Measurements from ENCODE around the gene SCAF8. TPM values are rescaled to one million over a fixed set of nuclear protein-coding genes. Genes with fewer than 3 reads are reported as not detected.
A peak's percentile ranks its signal among the peaks of the same experiment; 100 is the strongest.
"Not testable (repeated sequence)": the region's sequence is repeated elsewhere in the genome, so short reads cannot be mapped to it uniquely, and the experiment has no call there.

SCAF8 gene
- polyA plus RNA-seq, 2 donors, result 9.1 to 10.2 TPM

DNA sequence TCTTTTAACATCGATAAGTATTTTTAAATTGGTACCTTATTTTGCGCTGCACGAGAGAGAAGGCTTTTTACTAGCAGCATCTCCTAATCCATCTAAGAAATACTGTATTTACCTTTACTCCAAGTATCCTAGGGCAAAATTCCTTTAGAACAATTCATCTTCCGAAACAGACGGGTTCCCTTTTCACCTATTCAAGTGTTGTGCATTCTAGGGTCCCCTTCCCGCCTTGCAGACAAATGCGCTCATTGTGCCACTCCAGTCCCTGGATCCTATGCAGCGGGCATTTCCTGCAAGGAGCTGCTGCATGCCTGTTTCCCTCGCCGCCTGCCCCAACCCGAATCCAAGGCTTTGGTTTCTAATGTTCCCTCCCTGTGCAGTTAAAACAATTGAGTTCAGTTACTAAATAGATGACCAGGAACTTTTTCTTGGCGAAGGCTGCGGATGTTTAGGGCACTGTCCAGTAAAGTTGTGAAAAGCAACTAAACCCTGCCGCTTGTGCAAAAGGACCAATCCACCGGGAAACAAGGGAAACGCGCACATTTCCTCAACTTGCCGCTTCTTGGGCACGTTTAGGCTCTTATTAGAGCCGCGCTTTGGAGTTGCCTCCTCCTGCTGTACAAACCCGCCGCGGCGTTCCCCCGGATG, 556 bp upstream of the SCAF8 start:
- Histone ChIP-seq H3K9me3 (ENCODE audit: control insufficient read depth in 2 of 2, insufficient read depth in 1 of 2, low read depth in 1 of 2, low read length in 1 of 2) (peaks cover 0 to 2% of the 10 kb centered on the region in 2 donors), H3K4me1 (ENCODE audit: control insufficient read depth in 2 of 2, insufficient read depth in 2 of 2, low read length in 1 of 2) (peaks cover 3% of the 10 kb centered on the region in 2 donors), H3K36me3 (ENCODE audit: control insufficient read depth in 2 of 2, insufficient read depth in 2 of 2, low read length in 1 of 2) (peaks cover 0 to 3% of the 10 kb centered on the region in 2 donors), H3K4me3 (ENCODE audit: low read depth in 1 of 2, low read length in 2 of 2) (peak overlapping the region; percentile 80 to 92), H3K27me3 (ENCODE audit: control insufficient read depth in 1 of 2, insufficient read depth in 2 of 2, low read length in 2 of 2) (no peaks in the 10 kb centered on the region), H3K27ac (ENCODE audit: low read depth in 2 of 2, low read length in 1 of 2) (peak overlapping the region; percentile 100)
- WGBS, 2 donors, result 7 to 8% methylated on average over 26 of the region's 26 CpGs

DNA sequence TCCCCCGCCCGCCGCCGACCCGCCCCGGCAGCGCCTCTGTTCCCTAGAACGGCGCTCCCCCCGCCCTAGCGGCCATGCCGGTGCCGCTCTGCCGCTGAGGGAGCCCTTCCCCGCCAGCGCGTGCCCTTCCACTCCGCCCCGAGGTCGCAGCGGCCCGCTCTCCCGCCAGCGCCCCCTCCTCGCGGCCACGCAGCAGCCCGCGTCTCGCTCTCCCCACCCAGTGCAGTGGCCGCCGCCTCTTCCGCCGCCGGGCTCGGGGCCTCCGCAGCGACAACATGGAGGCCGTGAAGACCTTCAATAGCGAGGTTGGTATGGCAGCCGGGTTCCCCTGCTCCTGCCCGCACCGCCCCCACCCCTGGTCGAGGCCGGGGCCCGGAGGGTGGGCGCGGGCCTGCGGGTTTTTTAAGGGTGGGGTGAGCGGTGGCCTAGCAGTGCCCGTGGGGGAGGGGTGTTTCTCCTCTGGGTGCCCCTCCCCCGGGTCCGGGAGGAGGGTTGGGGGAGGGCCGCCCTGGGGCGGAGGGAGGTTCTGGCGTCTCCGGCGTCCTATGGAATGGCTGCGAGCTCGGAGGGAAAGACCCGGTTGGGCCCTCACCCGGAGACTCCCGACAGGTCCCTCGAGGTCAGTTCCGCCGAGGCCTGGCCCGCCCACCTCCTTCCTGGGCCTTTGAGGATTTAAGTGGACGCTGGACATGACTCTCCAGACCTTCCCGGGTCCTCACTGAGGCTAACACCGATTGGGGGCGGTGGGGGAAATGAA, 588 bp downstream of the SCAF8 start:
- H3K9me3 ChIP-seq (ENCODE audit: control insufficient read depth in 2 of 2, insufficient read depth in 1 of 2, low read depth in 1 of 2, low read length in 1 of 2), result peaks cover 0 to 2% of the 10 kb centered on the region in 2 donors
- WGBS, 2 donors, result 1% methylated on average over 44 to 71 of the region's 71 CpGs
- H3K4me1 ChIP-seq (ENCODE audit: control insufficient read depth in 2 of 2, insufficient read depth in 2 of 2, low read length in 1 of 2), result peaks cover 3 to 4% of the 10 kb centered on the region in 2 donors
- H3K27ac ChIP-seq (ENCODE audit: low read depth in 2 of 2, low read length in 1 of 2), result peak overlapping the region; percentile 100
- H3K36me3 ChIP-seq (ENCODE audit: control insufficient read depth in 2 of 2, insufficient read depth in 2 of 2, low read length in 1 of 2), result peaks cover 0 to 5% of the 10 kb centered on the region in 2 donors
- no peaks in the 10 kb centered on the region for H3K27me3 ChIP-seq (ENCODE audit: control insufficient read depth in 1 of 2, insufficient read depth in 2 of 2, low read length in 2 of 2)
- peak overlapping the region; percentile 80 to 92 for H3K4me3 ChIP-seq (ENCODE audit: low read depth in 1 of 2, low read length in 2 of 2)

DNA sequence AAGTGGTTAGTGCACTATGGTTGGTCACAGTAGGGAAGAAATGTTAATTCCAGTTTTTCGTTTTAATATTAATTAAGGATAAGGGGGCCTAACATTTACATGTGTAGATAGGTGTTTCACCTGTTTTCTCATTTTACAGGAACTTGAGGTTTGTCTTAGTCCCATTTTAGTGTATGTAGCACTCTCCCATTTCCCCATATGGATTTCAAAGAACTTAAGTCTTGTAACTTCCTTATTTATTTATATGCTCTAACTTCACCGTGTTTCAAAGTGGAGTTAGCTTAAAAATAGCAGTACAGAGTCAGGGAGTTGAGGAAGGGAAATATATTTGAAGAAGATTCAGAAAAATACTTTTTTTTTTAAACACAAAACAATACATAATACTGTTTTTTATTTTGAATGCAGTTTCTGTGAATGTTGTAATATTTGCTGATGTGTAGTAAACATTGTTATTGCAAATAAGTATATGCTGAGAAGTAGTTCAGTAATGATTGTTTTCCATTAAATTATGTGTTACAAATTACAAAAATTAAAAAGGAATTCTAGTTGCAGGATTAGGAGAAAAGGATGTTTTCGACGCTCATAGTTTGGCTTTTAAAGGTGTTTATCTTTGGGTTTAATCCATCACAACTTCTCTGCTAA, 3.5 kb downstream of the SCAF8 start:
- Histone ChIP-seq H3K27ac (ENCODE audit: low read depth in 2 of 2, low read length in 1 of 2) (no peak overlapping the region), H3K9me3 (ENCODE audit: control insufficient read depth in 2 of 2, insufficient read depth in 1 of 2, low read depth in 1 of 2, low read length in 1 of 2) (peaks cover 0 to 2% of the 10 kb centered on the region in 2 donors), H3K4me1 (ENCODE audit: control insufficient read depth in 2 of 2, insufficient read depth in 2 of 2, low read length in 1 of 2) (peaks cover 3 to 4% of the 10 kb centered on the region in 2 donors), H3K36me3 (ENCODE audit: control insufficient read depth in 2 of 2, insufficient read depth in 2 of 2, low read length in 1 of 2) (peaks cover 0 to 5% of the 10 kb centered on the region in 2 donors), H3K4me3 (ENCODE audit: low read depth in 1 of 2, low read length in 2 of 2) (no peak overlapping the region), H3K27me3 (ENCODE audit: control insufficient read depth in 1 of 2, insufficient read depth in 2 of 2, low read length in 2 of 2) (no peaks in the 10 kb centered on the region)
- 61 to 65% methylated on average over 4 of the region's 4 CpGs for WGBS, 2 donors

DNA sequence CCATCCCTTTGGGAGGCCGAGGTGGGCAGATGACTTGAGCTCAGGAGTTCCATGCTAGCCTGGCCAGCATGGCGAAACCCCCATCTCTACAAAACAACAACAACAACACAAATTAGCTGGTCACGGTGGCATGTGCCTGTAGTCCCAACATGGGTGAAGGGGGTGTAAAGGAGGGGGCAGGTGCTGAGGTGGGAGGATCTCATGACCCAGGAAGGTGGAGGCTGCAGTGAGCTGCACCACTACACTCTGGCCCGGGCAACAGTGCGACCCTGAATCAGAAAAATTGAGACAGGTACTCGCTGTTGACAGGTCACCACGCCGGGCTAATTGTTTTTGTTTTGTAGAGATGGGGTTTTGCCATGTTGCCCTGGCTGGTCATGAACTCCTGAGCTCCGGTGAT, 4.2 kb downstream of the SCAF8 start:
- Histone ChIP-seq H3K27me3 (ENCODE audit: control insufficient read depth in 1 of 2, insufficient read depth in 2 of 2, low read length in 2 of 2) (no peaks in the 10 kb centered on the region), H3K9me3 (ENCODE audit: control insufficient read depth in 2 of 2, insufficient read depth in 1 of 2, low read depth in 1 of 2, low read length in 1 of 2) (peaks cover 0 to 2% of the 10 kb centered on the region in 2 donors), H3K27ac (ENCODE audit: low read depth in 2 of 2, low read length in 1 of 2) (no peak overlapping the region), H3K36me3 (ENCODE audit: control insufficient read depth in 2 of 2, insufficient read depth in 2 of 2, low read length in 1 of 2) (peaks cover 0 to 5% of the 10 kb centered on the region in 2 donors), H3K4me3 (ENCODE audit: low read depth in 1 of 2, low read length in 2 of 2) (no peak overlapping the region), H3K4me1 (ENCODE audit: control insufficient read depth in 2 of 2, insufficient read depth in 2 of 2, low read length in 1 of 2) (peaks cover 3 to 4% of the 10 kb centered on the region in 2 donors)
- WGBS, 2 donors, result 83 to 92% methylated on average over 9 of the region's 9 CpGs

DNA sequence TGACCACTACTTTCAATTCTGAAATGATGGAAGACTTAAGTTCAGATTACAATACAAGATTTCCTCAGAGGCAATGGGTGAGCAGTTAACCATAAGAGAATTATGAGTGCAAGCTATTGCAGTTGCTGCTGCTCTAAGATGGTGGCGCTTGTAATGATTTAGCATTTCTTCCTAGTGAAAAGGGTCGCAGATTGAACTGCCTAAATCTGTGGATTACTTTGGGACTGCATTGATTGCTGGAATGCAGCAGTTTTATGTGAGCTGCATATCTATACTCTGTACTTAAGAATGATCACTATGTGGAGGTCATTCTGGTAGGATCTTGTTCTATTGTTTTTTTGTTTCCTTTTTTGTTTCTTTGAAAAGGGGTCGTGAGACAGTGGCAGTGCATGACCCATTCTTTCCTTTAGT, 5.3 kb downstream of the SCAF8 start:
- Histone ChIP-seq H3K4me1 (ENCODE audit: control insufficient read depth in 2 of 2, insufficient read depth in 2 of 2, low read length in 1 of 2) (peaks cover 3 to 4% of the 10 kb centered on the region in 2 donors), H3K36me3 (ENCODE audit: control insufficient read depth in 2 of 2, insufficient read depth in 2 of 2, low read length in 1 of 2) (peaks cover 0 to 5% of the 10 kb centered on the region in 2 donors), H3K9me3 (ENCODE audit: control insufficient read depth in 2 of 2, insufficient read depth in 1 of 2, low read depth in 1 of 2, low read length in 1 of 2) (peaks cover 0 to 2% of the 10 kb centered on the region in 2 donors), H3K27ac (ENCODE audit: low read depth in 2 of 2, low read length in 1 of 2) (no peak overlapping the region), H3K4me3 (ENCODE audit: low read depth in 1 of 2, low read length in 2 of 2) (no peak overlapping the region), H3K27me3 (ENCODE audit: control insufficient read depth in 1 of 2, insufficient read depth in 2 of 2, low read length in 2 of 2) (no peaks in the 10 kb centered on the region)
- WGBS, 2 donors, result 61 to 62% methylated on average over 3 of the region's 3 CpGs

DNA sequence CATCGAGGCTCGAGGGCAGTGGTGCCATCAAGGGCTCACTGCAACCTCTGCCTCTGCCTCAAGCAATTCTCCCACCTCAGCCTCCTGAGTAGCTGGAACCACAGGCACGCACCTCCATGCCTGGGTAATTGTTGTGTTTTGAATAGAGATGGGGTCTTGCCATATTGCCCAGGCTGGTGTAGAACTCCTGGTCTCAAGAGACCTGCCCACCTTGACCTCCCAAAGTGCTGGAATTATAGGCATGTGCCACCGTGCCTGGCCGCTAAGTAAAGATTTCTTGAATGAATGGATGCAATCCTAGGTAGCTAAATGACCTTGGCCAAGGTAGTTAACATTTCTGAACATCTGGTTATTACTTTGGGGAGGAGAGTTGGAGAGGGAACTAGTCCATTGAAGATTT, 7.4 kb downstream of the SCAF8 start:
- WGBS, 2 donors, result 94% methylated on average over 5 of the region's 5 CpGs
- Histone ChIP-seq H3K36me3 (ENCODE audit: control insufficient read depth in 2 of 2, insufficient read depth in 2 of 2, low read length in 1 of 2) (peaks cover 0 to 5% of the 10 kb centered on the region in 2 donors), H3K9me3 (ENCODE audit: control insufficient read depth in 2 of 2, insufficient read depth in 1 of 2, low read depth in 1 of 2, low read length in 1 of 2) (peaks cover 0 to 2% of the 10 kb centered on the region in 2 donors), H3K4me1 (ENCODE audit: control insufficient read depth in 2 of 2, insufficient read depth in 2 of 2, low read length in 1 of 2) (peaks cover 3 to 4% of the 10 kb centered on the region in 2 donors), H3K27ac (ENCODE audit: low read depth in 2 of 2, low read length in 1 of 2) (no peak overlapping the region), H3K27me3 (ENCODE audit: control insufficient read depth in 1 of 2, insufficient read depth in 2 of 2, low read length in 2 of 2) (no peaks in the 10 kb centered on the region), H3K4me3 (ENCODE audit: low read depth in 1 of 2, low read length in 2 of 2) (no peak overlapping the region)

DNA sequence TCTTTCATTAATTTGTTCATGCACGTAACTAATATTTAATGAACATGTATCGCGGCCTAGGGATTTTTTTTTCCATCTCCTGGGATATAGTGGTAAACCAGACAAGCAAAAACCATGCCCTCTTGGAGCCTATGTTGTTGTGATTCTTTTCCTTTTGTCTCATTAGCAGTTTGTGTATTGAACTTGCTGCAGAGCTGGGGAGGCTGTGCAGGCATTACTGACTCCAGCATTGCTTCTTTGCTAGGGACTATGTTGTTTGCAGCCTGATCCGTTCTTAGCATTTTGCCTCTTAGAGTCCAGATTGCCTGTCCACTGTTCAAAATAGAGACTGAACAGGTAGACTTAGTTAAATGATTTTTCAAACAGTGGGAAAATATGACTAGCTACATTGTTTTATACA, 9.7 kb downstream of the SCAF8 start:
- Histone ChIP-seq H3K27me3 (ENCODE audit: control insufficient read depth in 1 of 2, insufficient read depth in 2 of 2, low read length in 2 of 2) (no peaks in the 10 kb centered on the region), H3K4me1 (ENCODE audit: control insufficient read depth in 2 of 2, insufficient read depth in 2 of 2, low read length in 1 of 2) (no peaks in the 10 kb centered on the region), H3K36me3 (ENCODE audit: control insufficient read depth in 2 of 2, insufficient read depth in 2 of 2, low read length in 1 of 2) (peaks cover 0 to 1% of the 10 kb centered on the region in 2 donors), H3K4me3 (ENCODE audit: low read depth in 1 of 2, low read length in 2 of 2) (no peak overlapping the region), H3K27ac (ENCODE audit: low read depth in 2 of 2, low read length in 1 of 2) (no peak overlapping the region), H3K9me3 (ENCODE audit: control insufficient read depth in 2 of 2, insufficient read depth in 1 of 2, low read depth in 1 of 2, low read length in 1 of 2) (no peaks in the 10 kb centered on the region)
- 81% methylated on average over 4 of the region's 4 CpGs for WGBS, 2 donors

DNA sequence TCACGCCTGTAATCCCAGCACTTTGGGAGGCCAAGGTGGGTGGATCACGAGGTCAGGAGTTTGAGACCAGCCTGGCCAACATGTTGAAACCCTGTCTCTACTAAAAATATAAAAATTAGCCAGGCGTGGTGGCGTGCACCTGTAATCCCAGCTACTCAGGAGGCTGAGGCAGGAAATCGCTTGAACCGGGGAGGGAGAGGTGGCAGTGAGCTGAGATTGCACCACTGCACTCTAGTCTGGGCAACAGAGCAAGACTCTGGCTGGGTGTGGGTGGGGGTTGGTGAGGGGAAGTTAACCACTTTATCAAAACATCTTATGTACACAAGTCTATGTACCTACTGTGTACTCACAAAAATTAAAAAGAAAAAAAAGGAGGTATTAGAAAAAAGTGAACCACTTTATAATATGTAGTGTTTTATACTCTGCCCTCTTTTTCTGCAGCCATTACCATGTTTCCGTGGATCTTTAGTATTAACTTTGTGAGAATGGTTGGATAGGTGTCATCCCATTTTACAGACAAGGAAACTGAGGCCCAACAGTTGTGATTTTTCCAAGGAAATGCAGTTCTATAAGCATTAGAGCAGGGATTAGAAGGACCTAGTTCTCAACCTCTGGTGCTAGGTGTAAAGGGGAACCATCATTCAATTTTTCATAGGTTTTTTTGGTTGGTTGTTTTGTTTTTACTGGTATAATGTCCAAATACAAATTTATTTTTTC, 11.0 kb downstream of the SCAF8 start:
- H3K36me3 ChIP-seq (ENCODE audit: control insufficient read depth in 2 of 2, insufficient read depth in 2 of 2, low read length in 1 of 2); H3K4me1 ChIP-seq (ENCODE audit: control insufficient read depth in 2 of 2, insufficient read depth in 2 of 2, low read length in 1 of 2); H3K27ac ChIP-seq (ENCODE audit: low read depth in 2 of 2, low read length in 1 of 2); H3K4me3 ChIP-seq (ENCODE audit: low read depth in 1 of 2, low read length in 2 of 2); H3K27me3 ChIP-seq (ENCODE audit: control insufficient read depth in 1 of 2, insufficient read depth in 2 of 2, low read length in 2 of 2); H3K9me3 ChIP-seq (ENCODE audit: control insufficient read depth in 2 of 2, insufficient read depth in 1 of 2, low read depth in 1 of 2, low read length in 1 of 2): not testable (repeated sequence)
- WGBS, 2 donors, result 91 to 95% methylated on average over 7 of the region's 7 CpGs

DNA sequence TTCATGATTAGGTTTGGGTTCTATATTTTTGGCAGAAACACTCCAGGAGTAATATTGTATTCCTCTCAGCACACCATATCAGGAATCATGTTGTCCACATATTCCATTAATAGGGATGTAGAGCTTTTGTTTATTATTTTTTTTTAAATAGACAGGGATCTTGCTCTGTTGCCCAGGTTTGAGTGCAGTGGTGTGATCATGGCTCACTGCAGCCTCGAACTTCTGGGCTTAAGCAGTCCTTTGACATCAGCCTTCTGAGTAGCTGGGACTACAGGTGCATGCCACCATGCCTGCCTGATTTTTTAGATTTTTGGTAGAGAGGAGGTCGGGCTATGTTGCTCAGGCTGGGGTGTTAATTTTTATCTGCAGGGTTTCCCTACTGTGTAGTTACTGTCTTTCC, 12.0 kb downstream of the SCAF8 start:
- no peak overlapping the region for H3K27ac ChIP-seq (ENCODE audit: low read depth in 2 of 2, low read length in 1 of 2)
- no peak overlapping the region for H3K4me3 ChIP-seq (ENCODE audit: low read depth in 1 of 2, low read length in 2 of 2)
- no peaks in the 10 kb centered on the region for H3K9me3 ChIP-seq (ENCODE audit: control insufficient read depth in 2 of 2, insufficient read depth in 1 of 2, low read depth in 1 of 2, low read length in 1 of 2)
- no peaks in the 10 kb centered on the region for H3K4me1 ChIP-seq (ENCODE audit: control insufficient read depth in 2 of 2, insufficient read depth in 2 of 2, low read length in 1 of 2)
- WGBS, 2 donors, result 91 to 98% methylated on average over 2 of the region's 2 CpGs
- no peaks in the 10 kb centered on the region for H3K36me3 ChIP-seq (ENCODE audit: control insufficient read depth in 2 of 2, insufficient read depth in 2 of 2, low read length in 1 of 2)
- H3K27me3 ChIP-seq (ENCODE audit: control insufficient read depth in 1 of 2, insufficient read depth in 2 of 2, low read length in 2 of 2), result no peaks in the 10 kb centered on the region

Measured in esophagus (tissue), 2 donors.